A172 (cell line): ENCODE data around the gene PRAMEF13. TPM values are rescaled to one million over a fixed set of nuclear protein-coding genes. Genes with fewer than 3 reads are reported as not detected.
"Not testable (repeated sequence)": the region's sequence is repeated elsewhere in the genome, so short reads cannot be mapped to it uniquely, and the experiment has no call there.

Experiments
- DNase-seq: peaks from one replicate; pipeline ENCODE4 v3.0.0-alpha.2; 2015; ENCODE audit warnings: low spot score
- total RNA-seq: library from RNA; depleted of rRNA; stranded (reverse); fragments of >200 nt; shearing (Covaris generic); gene quantifications from 2 replicates; pipeline ENCODE4 v1.2.3, GENCODE V29; 2014; rRNA removed

PRAMEF13 gene, protein sequence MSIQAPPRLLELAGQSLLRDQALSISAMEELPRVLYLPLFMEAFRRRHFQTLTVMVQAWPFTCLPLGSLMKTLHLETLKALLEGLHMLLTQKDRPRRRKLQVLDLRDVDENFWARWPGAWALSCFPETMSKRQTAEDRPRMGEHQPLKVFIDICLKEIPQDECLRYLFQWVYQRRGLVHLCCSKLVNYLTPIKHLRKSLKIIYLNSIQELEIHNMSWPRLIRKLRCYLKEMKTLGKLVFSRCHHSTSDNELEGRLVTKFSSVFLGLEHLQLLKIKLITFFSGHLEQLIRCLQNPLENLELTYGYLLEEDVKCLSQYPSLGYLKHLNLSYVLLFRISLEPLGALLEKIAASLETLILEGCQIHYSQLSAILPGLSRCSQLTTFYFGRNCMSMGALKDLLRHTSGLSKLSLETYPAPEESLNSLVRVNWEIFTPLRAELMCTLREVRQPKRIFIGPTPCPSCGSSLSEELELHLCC
- total RNA-seq, result not detected in 2 replicates

DNA sequence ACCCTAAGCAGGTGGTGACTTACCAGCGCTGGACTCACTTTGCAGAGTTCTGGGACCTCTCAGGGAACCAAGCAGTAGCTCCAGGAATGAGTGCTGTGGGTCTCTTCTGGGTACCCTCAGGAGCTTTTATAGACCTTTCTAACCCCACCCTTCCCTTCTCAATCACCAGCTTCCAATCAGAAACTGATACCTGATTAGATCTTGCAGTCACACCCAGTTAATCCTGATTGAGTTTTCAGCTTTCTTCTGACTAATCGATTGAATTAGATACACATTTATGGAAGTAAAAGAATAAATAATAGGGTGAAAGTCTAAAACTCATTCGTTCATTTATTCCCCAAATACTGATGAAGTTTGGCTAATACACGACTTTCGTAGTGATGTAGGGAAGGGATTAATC, at the start of gene PRAMEF13:
Gene PRAMEF13 (minus strand): TSS at position 101 of the 400 bp plus-strand sequence. CDS start 1,820 bp downstream, outside the sequence.
- DNase-seq, result not testable (repeated sequence)

DNA sequence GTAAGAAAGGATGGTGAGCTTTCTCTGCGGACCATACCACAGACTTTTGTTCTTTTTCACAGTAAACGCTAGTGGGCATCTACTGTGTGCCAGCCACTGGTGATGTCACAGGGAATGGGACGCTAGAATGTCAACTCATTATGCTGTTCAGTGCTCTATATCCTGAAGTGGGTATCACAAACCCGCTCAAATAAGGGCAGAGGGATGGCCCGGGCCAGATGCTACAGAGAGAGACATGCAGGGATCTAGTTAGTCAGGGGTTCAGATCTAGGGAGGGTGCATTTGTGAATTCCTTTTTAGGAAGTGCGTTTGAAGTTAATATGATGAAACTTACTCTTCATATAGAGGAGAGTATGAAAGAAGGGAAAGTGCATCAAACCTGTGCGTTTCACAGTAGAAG, 45.9 kb upstream of the PRAMEF13 start:
- not testable (repeated sequence) for DNase-seq

DNA sequence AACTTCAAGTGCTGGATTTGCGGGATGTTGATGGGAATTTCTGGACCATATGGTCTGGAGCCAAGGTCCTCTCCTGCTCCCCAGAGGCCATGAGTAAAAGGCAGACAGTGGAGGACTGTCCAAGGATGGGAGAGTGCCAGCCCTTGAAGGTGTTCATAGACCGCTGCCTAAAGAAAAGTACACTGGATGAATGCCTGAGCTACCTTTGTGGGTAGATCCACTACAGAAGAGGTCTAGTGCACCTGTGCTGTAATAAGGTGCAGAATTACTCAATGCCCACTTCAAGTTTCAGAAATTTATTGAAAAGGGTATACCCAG, 45.3 kb upstream of the PRAMEF13 start:
- DNase-seq, result not testable (repeated sequence)

DNA sequence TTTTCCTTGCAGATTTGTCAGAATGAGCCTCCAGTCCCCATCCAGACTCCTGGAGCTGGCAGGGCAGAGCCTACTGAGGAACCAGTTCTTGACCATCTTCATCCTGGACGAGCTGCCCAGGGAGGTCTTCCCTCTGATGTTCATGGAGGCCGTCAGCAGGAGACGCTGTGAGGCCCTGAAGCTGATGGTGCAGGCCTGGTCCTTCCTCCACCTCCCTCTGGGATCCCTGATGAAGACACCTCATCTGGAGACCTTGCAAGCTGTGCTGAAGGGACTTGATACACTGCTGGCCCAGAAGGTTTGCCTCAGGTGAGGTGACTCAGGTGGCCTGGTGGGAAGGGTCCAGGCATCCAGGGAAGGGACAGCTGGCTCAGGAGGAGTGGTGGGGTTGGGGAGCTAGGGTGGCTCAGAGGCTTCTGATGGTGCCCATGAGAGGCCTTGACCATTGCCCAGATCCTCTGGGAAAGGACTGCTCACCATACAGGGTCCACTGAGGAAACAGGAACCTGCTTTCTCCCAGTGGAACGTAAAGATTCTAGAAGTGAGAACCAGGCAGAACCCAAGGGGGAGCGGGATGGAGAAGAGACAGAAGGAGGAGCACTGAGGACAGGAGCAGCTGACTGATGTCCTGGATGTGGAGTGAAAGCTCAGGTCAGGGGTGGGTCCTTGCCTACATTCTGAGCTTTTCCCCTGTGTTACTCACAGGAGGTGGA, 44.8 kb upstream of the PRAMEF13 start:
- not testable (repeated sequence) for DNase-seq

DNA sequence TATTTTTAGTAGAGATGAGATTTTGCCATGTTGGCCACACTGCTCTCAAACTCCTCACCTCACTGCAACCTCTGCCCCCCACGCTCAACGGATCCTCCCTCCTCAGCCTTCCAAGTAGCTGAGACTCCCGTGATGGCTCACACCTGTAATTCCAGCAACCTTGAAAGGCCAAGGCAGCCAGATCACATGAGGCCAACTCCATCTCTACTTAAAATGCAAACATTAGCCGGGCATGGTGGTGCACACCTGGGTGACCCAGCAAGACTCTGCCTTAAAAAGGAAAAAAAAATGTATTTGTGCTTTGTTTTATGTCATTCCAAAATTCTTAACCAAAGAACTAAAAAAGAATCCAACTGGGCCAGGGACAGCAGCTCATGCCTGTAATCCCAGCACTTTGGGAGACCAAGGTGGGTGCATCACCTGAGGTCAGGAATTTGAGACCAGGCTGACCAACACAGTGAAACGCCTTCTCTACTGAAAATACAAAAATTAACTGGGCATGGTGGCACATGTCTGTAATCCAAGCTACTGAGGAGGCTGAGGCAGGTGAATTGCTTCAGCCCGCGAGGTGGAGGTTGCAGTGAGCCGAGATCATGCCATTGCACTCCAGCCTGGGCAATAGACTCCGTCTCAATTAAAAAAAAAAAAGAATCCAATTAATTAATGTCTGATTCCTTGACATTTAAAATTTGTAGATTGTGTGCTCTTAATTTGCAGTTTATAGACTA, 42.5 kb upstream of the PRAMEF13 start:
- DNase-seq, result not testable (repeated sequence)

GRCh38 chr1:13239633-13240032, 38.4 kb upstream of the PRAMEF13 start:
- DNase-seq, result not testable (repeated sequence)

- not testable (repeated sequence) for DNase-seq
These were observed 36.4 kb upstream of the PRAMEF13 start for GRCh38 chr1:13237572-13237971.

- DNase-seq, result not testable (repeated sequence)
These were observed 32.8 kb upstream of the PRAMEF13 start for GRCh38 chr1:13234057-13234456.

DNA sequence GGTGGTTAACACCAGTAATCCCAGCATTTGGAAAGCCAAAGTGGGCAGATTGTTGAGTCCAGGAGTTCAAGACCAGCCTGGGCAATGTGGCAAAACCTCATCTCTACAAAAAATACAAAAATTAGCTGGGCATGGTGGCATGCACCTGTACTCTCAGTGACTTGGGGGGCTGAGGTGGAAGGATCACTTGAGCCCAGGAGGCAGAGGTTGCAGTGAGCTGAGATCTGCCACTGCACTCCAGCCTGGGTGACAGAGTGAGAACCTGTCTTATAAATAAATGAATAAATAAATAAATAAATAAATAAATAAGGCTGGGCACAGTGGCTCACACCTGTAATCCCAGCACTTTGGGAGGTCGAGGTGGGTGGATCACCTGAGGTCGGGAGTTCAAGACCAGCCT, 30.8 kb upstream of the PRAMEF13 start:
- DNase-seq, result not testable (repeated sequence)

- not testable (repeated sequence) for DNase-seq
These were observed 30.0 kb upstream of the PRAMEF13 start for GRCh38 chr1:13231061-13231750.

DNA sequence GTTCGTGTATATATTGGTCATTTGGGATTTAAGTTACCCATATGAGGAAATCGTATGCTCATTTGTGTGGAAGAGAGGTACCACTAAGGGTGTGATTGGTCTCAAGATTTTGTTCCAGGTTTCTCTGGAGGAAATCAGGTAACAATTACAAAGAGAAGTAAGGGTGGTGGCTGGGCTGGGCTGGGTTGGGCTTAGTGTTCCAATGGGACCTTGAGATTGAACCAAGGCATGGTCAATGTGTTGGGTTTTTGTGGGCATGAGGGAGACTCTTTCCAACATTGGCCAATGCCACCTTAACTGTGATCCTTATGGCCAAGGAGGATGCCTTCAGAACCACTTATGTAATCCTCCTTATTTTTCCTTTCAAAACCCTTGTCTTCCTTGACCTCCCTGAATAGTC, 29.4 kb upstream of the PRAMEF13 start:
- DNase-seq, result not testable (repeated sequence)

DNA sequence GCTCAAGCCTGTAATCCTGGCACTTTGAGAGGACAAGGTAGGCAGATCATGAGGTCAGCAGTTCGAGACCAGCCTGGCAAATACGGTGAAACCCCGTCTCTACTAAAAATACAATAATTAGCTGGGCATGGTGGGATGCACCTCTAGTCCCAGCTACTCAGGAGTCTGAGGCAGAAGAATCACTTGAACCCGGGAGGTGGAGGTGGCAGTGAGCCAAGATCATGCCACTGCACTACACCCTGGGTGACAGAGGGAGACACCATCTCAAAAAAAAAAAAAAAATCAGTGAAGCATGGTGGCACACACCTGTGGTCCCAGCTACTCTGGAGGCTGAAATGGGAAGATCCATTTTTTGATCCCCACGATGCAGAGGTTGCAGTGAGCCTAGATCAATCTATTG, 28.9 kb upstream of the PRAMEF13 start:
- not testable (repeated sequence) for DNase-seq

DNA sequence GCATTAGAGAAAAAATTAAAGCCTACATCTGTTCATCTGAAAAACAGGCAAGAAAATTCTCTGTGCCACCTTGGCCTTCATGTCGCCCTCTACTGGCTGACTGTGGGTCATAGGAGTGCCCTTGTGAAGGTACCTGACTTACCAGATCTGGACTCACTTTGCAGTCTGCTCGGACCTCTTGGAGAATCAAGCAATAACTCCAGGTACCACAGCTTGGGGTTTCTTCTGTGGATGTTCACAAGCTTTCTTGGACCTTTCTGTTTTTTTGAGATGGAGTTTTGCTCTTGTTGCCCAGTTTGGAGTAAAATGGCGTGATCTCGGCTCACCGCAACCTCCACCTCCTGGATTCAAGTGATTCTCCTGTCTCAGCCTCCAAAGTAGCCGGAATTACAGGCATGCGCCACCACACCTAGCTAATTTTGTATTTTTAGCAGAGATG, 27.2 kb upstream of the PRAMEF13 start:
- DNase-seq, result no peak

GRCh38 chr1:13227271-13228055, 26.3 kb upstream of the PRAMEF13 start:
- DNase-seq, result not testable (repeated sequence)

DNA sequence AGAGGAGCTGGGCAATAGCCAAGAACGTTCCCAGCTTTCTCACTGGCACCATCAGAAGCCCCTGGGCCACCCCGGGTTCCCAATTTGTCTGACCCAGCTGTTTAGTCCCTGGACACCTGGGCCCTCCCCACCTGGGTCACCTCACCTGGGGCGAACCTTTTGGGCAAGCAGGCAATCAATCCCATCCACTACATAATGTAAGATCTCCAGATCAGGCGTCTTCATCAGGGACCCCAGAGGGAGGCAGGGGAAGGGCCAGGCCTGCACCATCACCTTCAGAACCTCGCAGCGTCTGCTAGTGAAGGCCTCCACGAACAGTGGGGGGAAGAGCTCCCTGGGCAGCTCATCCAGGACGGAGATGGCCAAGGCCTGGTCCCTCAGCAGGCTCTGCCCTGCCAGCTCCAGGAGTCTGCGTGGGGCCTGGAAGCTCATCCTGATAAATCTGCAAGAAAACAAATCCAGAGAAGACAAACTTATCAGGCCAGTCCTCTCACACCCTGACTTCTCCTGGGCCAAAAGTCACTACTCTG, 24.5 kb upstream of the PRAMEF13 start, which contains the start of gene PRAMEF18:
Gene PRAMEF18 (minus strand): TSS at position 480 of the 530 bp plus-strand sequence. CDS start 48 bp downstream, at position 432.
- not testable (repeated sequence) for DNase-seq

GRCh38 chr1:13224480-13225060, 23.4 kb upstream of the PRAMEF13 start:
- DNase-seq, result no peak

- DNase-seq, result not testable (repeated sequence)
These were observed 21.6 kb upstream of the PRAMEF13 start for GRCh38 chr1:13222788-13223187.

DNA sequence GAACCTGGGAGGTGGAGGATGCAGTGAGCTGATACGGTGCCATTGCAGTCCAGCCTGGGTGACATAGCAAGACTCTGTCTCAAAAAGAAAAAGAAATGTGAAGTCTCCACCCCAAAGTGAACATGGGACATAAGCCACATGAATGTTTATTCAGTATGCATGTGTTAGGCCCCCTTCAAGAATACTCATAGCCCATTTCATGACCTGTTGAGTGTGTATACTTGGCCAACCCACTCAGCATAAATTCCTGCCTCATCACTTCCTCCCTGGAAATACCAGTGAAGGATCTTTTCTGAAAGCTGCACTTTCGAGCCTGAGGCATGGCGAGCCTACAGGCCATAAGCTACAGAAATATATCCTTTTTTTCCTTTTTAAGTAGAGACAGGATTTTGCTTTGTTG, 18.0 kb upstream of the PRAMEF13 start:
- not testable (repeated sequence) for DNase-seq

GRCh38 chr1:13216619-13217018, 15.4 kb upstream of the PRAMEF13 start:
- DNase-seq, result not testable (repeated sequence)

- DNase-seq, result not testable (repeated sequence)
These were observed 7.5 kb upstream of the PRAMEF13 start for GRCh38 chr1:13208712-13209111.
